Jurkat, Clone E6-1 (cell line): ENCODE measurements around the gene ZSWIM5.

Source experiments
- DNase-seq: peaks from one replicate; pipeline ENCODE4 v3.0.0-alpha.2; 2011; ENCODE audit warnings: low read depth, low spot score
- H3K4me3 ChIP-seq: 2 replicates; pipeline ENCODE4 v1.5.1; 2011; ENCODE audit warnings: mild to moderate bottlenecking, low read length, control low read depth, moderate library complexity

The ZSWIM5 gene

DNA sequence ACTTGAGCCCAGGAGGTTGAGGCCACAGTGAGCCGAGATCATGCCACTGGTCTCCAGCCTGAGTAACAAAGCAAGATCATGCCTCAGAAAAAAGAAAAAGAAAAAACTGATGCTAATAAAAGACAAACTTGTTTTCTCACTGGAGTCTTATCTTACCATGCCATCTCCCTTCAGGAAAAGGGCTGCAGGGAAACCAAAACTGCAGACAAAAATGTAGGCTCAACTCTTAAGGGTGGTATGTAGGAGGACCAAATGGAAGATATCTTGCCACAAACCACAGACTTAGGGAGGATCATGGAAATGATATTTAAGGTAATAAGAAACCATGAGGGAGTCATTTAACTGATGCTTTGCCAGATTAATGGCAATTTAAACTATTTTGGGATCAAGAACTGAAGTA lies 161.5 kb downstream of the ZSWIM5 start:
- DNase-seq: no peak
- H3K4me3 ChIP-seq: no peak overlapping the region

GRCh38 chr1:45043094-45043493 lies 163.3 kb downstream of the ZSWIM5 start:
- H3K4me3 ChIP-seq: no peak overlapping the region
- no peak for DNase-seq

DNA sequence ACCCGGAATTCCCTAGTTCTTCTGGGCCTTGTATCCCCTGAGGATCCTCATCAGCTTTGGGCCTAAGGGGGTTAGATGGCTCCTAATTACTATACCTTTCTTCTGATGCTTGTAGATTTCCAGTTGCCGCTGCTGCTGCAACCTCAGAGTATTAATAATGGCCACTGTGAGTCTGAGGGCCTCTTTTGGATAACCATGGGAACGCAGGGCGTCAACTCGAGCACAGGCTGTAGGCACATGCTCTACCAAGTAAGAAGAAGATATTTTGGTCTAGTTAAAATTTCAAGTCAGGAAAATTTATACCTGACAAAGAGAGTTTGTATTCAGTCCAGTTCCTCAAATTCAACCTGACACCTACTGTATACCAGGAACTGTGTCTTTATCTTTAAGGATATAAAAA lies 166.1 kb downstream of the ZSWIM5 start:
- no peak overlapping the region for H3K4me3 ChIP-seq
- DNase-seq: no peak

GRCh38 chr1:45038661-45039364 lies 167.6 kb downstream of the ZSWIM5 start:
- no peak overlapping the region for H3K4me3 ChIP-seq
- DNase-seq: no peak

DNA sequence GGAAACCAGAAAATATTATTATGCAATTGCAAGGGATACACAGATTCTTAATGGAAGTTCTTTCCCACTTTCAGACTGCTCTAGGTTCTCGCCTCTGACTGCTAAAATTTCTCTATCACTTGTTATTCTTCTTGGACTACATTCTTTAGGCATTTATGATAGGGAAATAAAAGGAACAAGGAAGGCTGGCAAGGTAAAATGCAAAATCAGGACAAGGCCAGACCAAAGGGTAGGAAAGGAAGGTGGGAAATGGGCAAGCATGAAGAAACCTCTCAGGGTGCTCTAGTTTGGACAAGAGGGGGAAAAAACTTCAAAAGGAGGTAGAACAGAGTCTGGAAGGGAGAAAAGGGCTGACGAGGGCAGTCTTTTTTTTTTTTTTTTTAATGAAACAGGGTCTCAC lies 168.2 kb downstream of the ZSWIM5 start:
- no peak overlapping the region for H3K4me3 ChIP-seq

GRCh38 chr1:45037456-45037855 lies 168.9 kb downstream of the ZSWIM5 start:
- H3K4me3 ChIP-seq: no peak overlapping the region
- no peak for DNase-seq

More for the DNA sequence above, 168.2 kb downstream of the ZSWIM5 start:
- no peak for DNase-seq

- no peak overlapping the region for H3K4me3 ChIP-seq
- DNase-seq: no peak
Observed at GRCh38 chr1:45035631-45036301, 170.6 kb downstream of the ZSWIM5 start.

GRCh38 chr1:45033356-45033755 lies 173.0 kb downstream of the ZSWIM5 start:
- DNase-seq: peak; percentile 31
- H3K4me3 ChIP-seq: no peak overlapping the region

- DNase-seq: no peak
- no peak overlapping the region for H3K4me3 ChIP-seq
Observed at GRCh38 chr1:45032837-45033236, 173.6 kb downstream of the ZSWIM5 start.

DNA sequence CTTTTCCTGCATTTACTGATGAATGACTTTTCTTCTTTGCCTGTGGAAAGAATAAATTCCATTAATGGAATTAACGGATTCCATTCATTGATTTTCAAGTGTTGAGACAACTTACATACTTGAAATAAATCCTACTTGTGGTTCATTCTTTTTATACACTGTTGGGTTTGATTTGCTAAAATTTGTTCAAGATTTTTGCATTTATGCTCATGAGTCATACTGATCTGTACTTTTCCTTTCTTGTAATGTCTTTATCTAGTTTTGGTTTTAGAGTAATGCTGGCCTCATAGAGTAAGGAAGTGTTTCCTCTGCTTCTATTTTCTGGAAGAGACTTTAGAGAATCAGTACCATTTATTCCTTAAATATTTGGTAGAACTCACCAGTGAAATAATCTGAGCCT lies 180.0 kb downstream of the ZSWIM5 start:
- no peak overlapping the region for H3K4me3 ChIP-seq
- DNase-seq: no peak

- DNase-seq: no peak
- no peak overlapping the region for H3K4me3 ChIP-seq
Observed at GRCh38 chr1:45023663-45024062, 182.7 kb downstream of the ZSWIM5 start.

DNA sequence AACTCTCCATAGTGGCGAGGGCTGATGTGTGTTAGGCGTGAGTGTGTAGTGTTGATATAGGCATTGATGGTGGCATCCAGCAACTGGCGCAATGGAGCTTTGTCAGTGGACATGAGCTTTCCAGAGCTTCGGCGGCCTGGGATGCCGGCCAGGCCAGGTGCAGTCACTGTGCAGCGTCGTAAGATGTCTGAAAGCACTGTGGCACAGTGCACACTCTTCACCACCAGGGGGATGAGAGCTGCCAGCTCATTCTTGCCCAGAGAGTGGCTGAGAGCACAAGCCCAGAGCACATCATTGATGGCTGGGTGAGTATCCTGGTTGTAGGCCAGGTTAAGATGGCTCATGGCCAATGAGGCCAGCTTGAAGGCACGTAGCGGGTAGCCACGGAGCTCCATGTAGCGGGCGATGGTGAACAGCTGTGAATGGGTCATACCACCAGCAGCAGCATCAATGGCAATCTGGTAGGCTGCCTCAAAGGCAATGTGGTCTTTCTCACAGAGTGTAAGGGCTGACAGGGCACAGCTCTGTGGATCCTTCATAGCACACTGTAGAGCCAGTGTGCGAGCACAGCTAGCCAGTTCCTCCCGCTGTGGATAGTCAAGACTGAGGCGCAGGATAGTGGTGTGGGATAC lies 187.7 kb downstream of the ZSWIM5 start:
- H3K4me3 ChIP-seq: no peak overlapping the region
- peak; percentile 61 for DNase-seq

DNA sequence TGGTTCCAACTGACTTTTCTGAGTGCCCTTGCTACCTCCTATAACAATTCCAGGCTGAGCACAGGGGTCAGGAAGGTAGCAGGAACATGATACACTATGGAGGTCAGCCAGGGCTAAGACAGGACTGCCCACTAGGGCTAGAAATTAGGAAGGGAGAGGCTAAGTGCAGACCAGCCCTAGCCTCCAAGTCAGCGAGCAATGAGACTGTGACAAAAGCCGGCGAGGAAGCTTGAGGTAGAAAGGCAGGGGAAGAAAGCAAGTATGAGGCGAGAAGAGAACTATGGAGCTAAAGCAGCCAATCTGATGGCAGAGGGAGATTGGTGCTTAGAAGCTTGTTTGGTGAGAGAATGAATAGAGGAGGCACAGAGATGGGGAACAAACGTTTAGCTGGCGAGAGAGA lies 189.6 kb downstream of the ZSWIM5 start:
- H3K4me3 ChIP-seq: no peak overlapping the region
- no peak for DNase-seq

DNA sequence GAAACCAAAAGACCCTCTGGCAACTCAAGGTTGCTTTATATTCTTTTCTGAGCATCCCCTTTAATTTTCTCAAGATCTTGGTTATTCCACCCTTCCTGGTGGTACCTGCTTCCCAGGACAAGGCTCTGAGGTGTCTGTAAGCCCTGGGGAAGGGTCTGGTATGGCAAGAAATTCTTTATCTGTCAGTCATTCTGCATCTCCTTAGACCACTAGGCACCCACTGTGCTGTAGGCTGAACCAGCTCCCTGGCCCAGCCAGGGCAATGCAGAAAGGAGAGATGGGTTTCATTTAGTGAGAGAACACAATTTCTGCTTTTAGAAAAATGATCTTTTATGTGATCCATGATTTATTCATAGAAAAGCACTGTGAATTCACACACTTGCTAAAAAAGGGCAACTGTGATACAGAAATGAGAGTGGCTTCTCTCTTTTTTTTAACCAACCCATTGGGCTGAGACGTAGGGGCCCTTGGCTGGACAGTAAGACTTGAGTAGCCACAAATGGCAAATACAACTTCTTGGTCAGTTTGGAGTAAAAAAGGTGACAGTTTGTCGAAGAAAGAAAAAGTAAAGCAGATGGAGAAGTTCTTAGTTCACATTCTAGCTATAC lies 190.2 kb downstream of the ZSWIM5 start:
- DNase-seq: no peak

DNA sequence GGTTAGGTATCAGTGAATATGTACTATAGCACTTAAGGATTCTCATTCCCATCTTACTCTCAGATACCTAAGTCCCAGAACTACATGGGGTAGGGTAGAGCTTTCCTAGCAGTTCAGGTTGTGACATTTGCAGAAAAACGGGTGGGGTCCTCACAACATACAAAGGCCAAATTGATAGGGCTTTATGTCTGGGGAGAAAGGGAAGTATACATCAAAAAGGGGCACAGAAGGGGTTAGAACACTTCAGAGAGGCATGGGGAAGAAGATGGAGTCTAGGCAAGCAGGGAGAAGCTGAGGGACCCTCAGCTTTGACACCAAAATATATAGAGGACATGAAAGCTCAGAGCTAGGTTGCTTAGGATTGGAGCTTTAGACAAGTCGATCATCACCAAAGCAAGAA lies 190.7 kb downstream of the ZSWIM5 start:
- DNase-seq: no peak

More for the DNA sequence above, 190.2 kb downstream of the ZSWIM5 start:
- H3K4me3 ChIP-seq: no peak overlapping the region

DNA sequence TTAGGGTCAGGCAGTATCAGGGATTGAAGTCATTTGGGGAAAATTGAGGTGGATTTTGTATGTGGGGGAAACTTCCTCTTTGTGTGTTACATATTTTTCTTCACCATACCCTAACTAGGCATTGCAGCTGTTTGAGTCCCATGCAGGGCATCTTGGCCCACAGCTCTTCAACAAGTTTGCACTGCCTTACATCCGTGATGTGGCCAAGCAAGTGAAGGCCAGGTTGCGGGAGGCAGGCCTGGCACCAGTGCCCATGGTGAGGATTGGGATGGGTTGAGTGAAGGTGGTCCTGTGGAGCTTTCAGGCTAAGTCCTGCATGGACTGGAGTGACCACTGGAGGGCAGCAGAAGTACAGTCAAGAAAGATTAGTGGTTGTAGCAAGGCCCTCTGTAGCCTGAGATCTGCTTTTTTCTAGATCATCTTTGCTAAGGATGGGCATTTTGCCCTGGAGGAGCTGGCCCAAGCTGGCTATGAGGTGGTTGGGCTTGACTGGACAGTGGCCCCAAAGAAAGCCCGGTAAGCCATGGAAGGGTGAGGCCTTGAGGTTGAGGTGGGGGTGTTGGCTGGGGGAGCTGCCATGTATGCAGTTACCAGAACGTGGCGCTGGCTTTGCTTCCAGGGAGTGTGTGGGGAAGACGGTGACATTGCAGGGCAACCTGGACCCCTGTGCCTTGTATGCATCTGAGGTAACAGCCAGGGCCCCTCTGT lies 191.9 kb downstream of the ZSWIM5 start:
- H3K4me3 ChIP-seq: no peak overlapping the region
- peak; percentile 81 for DNase-seq

More for the DNA sequence above, 190.7 kb downstream of the ZSWIM5 start:
- no peak overlapping the region for H3K4me3 ChIP-seq

DNA sequence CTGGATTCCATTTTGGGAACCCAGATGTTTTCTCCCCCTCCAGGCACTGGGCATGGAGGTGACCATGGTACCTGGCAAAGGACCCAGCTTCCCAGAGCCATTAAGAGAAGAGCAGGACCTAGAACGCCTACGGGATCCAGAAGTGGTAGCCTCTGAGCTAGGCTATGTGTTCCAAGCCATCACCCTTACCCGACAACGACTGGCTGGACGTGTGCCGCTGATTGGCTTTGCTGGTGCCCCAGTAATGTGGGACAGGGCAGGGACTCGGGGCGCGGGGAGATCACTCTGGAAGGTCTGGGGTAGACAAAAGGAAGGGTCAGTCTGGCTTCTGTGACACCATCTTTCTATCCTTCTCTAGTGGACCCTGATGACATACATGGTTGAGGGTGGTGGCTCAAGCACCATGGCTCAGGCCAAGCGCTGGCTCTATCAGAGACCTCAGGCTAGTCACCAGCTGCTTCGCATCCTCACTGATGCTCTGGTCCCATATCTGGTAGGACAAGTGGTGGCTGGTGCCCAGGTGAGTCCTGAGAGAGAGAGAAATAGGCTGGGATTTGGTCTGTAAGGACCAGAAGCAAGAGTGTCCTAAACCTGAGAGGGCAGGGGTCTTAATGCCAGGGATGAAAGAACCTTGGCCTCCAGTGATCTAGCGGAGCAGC lies 192.7 kb downstream of the ZSWIM5 start:
- DNase-seq: no peak
- no peak overlapping the region for H3K4me3 ChIP-seq

DNA sequence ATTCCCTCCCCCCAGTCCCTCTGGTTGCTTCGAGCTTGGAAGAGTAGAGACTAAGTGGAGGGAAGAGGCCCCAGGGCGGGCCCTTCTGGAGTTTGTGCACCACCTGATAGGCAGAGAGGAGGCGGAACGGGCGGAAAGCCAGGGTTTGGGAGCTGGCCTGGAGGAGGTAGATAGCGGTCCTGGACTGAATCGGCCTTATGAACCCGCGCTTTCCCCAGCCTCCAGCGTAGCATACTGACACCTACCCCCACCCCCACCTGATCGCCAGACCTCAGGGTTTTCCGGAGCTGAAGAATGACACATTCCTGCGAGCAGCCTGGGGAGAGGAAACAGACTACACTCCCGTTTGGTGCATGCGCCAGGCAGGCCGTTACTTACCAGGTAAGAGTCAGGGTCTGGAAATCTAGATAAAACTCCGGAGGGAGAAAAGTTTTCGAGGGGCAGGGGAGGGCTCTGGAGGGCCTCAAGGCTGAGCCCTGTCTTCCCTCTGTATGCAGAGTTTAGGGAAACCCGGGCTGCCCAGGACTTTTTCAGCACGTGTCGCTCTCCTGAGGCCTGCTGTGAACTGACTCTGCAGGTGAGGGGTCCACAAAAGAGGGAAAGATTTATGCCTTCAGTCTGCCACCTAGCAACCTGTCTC lies 193.6 kb downstream of the ZSWIM5 start:
- H3K4me3 ChIP-seq: peak overlapping the region; percentile 74
- no peak for DNase-seq
